GM18517 (cell line): Measurements from ENCODE around the gene OPN4.

Source experiments
- ATAC-seq: cut with Tn5 transposase; IDR thresholded peaks from one replicate; pipeline ENCODE4 v1.9.1; 2021; ENCODE audit warnings: mild to moderate bottlenecking, moderate library complexity; ENCODE audit not compliant: unreplicated experiment

Gene OPN4

GRCh38 chr10:86715836-86716235 lies 61.5 kb downstream of the OPN4 start:
- ATAC-seq: no peak
